HG03457 (cell line): Measurements from ENCODE around the gene FMN1.

ENCODE experiments used
- ATAC-seq: cut with Tn5 transposase; IDR thresholded peaks from one replicate; pipeline ENCODE4 v1.9.1; 2021; ENCODE audit warnings: moderate number of reproducible peaks; ENCODE audit not compliant: unreplicated experiment

FMN1 gene

GRCh38 chr15:33201491-33202231 lies 7.1 kb upstream of the FMN1 start:
- peak; percentile 77 for ATAC-seq

GRCh38 chr15:33200903-33201302 lies 6.4 kb upstream of the FMN1 start:
- no peak for ATAC-seq

DNA sequence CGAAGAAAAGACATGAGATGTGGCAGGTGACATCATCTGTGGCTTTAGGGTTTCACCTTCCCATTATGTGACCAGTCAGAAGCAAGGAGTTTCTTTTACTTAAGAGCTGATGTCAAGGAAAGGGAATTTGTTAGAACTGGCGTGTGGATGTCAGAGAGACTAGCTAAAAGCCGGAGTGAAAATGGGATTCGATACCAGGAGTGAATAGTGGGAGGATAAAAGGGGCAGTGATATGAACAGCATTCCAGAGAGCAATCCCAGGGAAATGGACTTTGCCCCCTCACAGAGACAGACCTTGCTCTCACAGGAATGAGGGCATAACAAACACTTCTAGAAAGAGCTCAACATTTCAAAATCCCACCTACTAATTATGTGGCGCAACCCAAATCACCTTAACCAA lies 5.9 kb upstream of the FMN1 start:
- no peak for ATAC-seq

DNA sequence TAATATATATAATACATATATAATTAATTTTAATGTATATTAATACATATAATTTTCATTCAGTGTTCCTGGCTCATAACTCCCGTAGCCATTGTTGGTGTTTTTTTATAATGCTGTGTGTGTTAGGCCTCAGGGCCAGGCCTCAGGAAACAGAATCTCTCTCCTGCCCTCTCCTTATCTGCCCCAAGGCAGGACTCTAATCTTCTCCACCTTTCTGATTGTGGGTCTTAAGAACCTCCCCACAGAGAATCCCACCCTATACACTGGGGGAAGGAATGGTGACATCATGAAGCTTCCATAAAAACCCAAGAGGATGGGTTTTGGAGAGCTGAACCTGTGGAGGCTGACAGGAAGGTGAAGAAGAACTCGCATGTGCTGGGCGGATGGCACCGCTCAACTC lies 4.0 kb upstream of the FMN1 start:
- no peak for ATAC-seq

DNA sequence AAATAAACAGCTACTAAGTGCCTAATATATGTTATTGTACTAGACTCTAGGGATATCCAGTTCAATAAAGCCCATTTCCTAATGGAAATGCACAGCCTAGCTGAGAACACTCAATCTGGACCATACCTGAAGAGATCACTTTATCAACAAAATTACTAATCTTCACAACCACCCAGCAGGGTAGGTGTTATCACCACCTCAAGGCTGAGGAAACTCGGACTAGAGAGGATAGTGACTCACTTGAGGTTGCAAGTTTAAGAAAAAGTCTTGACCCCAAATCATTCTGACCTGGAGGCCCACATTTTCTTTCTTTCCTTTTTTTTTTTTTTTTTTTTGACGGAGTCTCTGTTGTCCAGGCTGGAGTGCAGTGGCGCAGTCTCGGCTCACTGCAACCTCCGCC lies 3.1 kb upstream of the FMN1 start:
- no peak for ATAC-seq

GRCh38 chr15:33194237-33194636 lies 277 bp downstream of the FMN1 start:
- ATAC-seq: no peak

DNA sequence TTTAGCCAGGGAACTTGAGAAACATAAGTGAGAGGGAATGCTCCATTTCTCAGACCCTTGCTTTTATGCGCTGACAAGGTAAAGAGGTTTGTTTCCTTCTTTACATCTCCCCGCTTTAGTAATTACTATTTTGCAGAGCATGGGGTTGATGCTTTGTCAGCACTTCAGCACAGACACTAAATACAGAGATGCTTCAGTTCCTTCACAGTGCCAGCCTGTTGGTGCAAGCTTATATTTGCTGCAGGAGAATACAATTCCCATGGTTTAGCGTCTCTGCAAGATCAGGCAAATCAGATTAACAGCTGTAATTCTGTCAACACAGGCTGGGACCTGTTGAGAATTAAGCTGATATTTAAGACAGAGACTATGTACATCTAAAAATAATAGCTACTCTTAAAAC lies 2.9 kb downstream of the FMN1 start:
- ATAC-seq: no peak

DNA sequence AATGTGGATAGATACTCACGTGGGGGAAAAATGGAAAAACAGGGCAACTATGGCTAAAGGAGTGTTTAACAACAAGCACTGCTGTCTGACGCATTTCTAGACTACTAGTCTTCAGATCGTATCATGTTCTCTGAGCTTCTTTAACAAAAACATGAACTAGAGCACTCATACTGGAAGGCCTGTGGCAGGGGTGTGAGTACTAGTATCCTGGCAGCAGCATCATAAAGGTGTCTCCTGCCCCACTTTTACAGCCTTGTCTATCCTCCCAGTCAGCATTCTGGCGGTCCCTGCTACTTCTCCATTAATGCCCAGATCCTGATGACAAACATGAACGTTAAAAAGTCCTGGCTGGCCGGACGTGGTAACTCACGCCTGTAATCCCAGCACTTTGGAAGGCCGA lies 4.0 kb downstream of the FMN1 start:
- ATAC-seq: no peak

DNA sequence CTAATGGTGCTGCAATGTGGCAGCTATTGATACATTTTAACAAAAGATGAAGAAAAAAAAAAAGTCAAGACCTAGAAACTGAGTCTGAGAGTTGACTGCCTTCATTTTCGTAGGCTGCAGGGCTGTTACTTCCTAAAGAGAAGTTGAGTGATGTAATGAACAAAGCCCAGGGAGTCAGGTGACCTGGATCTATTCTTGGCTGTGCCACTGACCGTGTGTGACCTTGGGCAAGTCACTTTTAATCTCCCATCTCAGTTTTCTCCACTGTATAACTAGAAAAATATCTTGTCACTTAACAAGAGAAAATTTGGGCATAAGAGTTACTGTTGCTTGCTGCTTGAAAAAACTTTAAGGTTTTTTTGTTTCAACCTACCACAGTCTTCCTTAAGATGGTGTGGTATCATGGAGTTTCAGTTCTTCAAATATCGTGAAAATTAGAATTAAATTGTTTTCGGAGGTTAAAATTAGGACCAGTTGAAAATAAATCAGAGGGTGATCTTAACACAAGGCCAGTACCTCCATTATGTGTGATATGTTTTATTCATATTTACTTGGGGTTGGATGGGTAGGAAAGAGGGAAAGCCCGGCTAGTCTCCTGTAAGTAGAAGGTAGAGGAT lies 5.8 kb downstream of the FMN1 start:
- no peak for ATAC-seq

- ATAC-seq: no peak
Observed at GRCh38 chr15:33188159-33188558, 6.4 kb downstream of the FMN1 start.

GRCh38 chr15:33183334-33183733 lies 11.2 kb downstream of the FMN1 start:
- ATAC-seq: no peak

- no peak for ATAC-seq
Observed at GRCh38 chr15:33182926-33183325, 11.6 kb downstream of the FMN1 start.

GRCh38 chr15:33182278-33182905 lies 12.1 kb downstream of the FMN1 start:
- ATAC-seq: no peak

- no peak for ATAC-seq
Observed at GRCh38 chr15:33179874-33180273, 14.6 kb downstream of the FMN1 start.

DNA sequence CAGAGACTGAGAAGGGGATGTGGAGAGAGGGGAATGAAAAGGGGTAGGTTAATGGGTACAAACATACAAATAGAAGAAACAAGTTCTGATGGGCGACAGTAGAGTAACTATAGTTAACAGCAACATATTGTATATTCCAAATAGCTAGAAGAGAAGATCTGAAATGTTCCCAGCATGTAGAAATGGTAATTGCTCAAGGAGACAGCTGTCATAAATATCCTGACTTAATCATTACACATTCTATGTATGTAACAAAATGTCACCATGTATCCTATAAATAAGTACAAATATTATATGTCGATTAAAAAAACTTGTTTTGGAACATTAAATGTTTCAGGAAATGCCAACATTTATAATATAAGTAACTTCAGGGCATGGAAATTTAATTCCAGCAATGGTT lies 23.3 kb downstream of the FMN1 start:
- ATAC-seq: no peak

DNA sequence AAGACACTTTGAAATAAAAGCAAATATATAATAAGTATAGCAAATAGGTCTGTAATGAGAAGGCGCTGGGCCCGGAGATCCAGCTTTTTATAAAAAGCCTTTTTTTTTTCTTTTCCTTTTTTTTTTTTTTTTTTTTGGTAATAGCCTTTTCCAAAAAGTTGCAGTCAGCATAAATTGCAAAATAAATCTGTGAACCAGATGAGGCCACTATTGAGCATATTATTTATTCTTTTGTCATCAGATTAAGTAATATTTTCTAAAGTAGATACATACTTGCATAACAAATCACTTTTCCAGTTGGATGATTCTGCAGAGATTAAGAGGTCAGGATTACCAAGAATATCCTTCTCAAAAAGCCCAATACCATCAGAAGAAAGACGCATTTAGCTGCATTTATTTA lies 24.9 kb downstream of the FMN1 start:
- no peak for ATAC-seq

GRCh38 chr15:33168444-33168843 lies 26.1 kb downstream of the FMN1 start:
- ATAC-seq: peak; percentile 53

DNA sequence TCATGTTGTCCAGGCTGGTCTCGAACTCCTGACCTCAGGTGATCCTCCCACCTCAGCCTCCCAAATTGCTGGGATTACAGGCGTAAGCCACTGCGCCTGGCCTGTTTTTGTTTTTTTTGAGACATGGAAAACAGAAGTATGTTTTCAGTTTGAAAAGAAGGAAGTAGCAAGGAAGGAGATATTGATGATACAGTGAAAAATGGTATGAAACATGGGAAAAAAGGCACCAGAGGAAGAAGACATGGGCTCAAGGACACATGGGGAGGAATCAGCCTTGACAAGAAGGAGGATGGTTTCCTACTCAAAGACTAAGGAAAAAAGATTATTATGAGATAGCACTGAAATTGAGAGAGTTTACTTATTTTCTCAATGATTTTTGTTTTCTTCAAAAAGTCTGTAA lies 30.7 kb downstream of the FMN1 start:
- ATAC-seq: no peak

- no peak for ATAC-seq
Observed at GRCh38 chr15:33161209-33161608, 33.3 kb downstream of the FMN1 start.

DNA sequence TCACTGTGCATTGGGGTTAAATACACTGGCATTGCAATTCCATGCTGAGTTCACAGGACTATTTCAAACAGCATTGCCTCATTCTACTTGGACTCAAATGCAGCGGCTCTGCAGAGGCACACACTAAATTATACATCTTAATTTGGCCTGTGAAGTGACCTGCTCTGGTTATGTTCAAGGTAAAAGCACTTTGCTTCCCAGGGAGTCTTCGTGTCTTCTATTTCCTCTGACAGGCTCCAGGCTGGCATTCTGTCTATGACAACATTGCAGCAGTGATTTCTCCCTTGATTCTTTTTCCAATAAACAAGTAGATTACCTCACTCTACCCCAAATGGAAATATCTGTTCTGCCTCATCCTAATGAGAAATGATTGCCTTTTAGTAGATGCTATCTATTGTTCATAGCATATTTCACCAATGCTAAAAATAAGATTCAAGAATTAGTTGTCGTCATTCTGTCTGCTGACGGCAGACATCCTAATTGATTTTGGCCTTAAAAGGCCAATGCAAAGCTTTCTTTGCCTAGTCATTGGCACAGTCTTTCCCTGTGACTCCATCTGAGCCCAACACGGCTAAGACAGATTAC lies 33.8 kb downstream of the FMN1 start:
- ATAC-seq: no peak

GRCh38 chr15:33159726-33160453 lies 34.6 kb downstream of the FMN1 start:
- no peak for ATAC-seq
